ENCODE measurements around the gene CHD1L.

CHD1L gene

GRCh38 chr1:147245586-147246021, 3.1 kb downstream of the CHD1L start:
- DNase-seq, result no peak
- H3F3A ChIP-seq (ENCODE audit: insufficient read depth, low read length), result peaks cover 9% of the 10 kb centered on the region; the same call in 1 of the 2 replicates
- H3K4me3 ChIP-seq (ENCODE audit: low read length), result no peak overlapping the region
- H3K4me2 ChIP-seq (ENCODE audit: low read depth, low read length), result no peak overlapping the region
- H3K4me1 ChIP-seq (ENCODE audit: low read length), result peaks cover 33% of the 10 kb centered on the region
- H3K9ac ChIP-seq (ENCODE audit: low read length), result no peak overlapping the region
- peaks cover 8% of the 10 kb centered on the region; the same call in 1 of the 2 replicates for H4K20me1 ChIP-seq (ENCODE audit: insufficient read depth, low read length)
- H3K27me3 ChIP-seq (replicated peaks; ENCODE audit: insufficient read depth, low read length), result no peaks in the 10 kb centered on the region
- H3K9me2 ChIP-seq (replicated peaks; ENCODE audit: insufficient read depth, low read length), result no peaks in the 10 kb centered on the region
- H3K36me3 ChIP-seq (replicated peaks; ENCODE audit: insufficient read depth, low read length), result no peaks in the 10 kb centered on the region
- peaks cover 77% of the 10 kb centered on the region for H3K79me2 ChIP-seq (ENCODE audit: low read length)
- TF ChIP-seq EZH2 (optimal IDR thresholded peaks at IDR 0.05; ENCODE audit: low read depth, low read length), result no peak
- no peak for TF ChIP-seq EZH2phosphoT487 (IDR thresholded peaks at IDR 0.05; ENCODE audit: low read length)
- TF ChIP-seq CTCF (IDR thresholded peaks at IDR 0.05; ENCODE audit: low read length), result no peak
- H3K27ac ChIP-seq (ENCODE audit: low read length), result no peak overlapping the region
- H3K9me3 ChIP-seq (replicated peaks; ENCODE audit: insufficient read depth, low read length), result no peaks in the 10 kb centered on the region
- H2AFZ ChIP-seq (ENCODE audit: low read length), result no peak overlapping the region

GRCh38 chr1:147246044-147246690, 3.7 kb downstream of the CHD1L start:
- Histone ChIP-seq H3F3A (ENCODE audit: insufficient read depth, low read length) (peaks cover 9% of the 10 kb centered on the region; the same call in 1 of the 2 replicates), H3K4me2 (ENCODE audit: low read depth, low read length) (no peak overlapping the region)

GRCh38 chr1:147246910-147247655, 4.6 kb downstream of the CHD1L start:
- Histone ChIP-seq H3K27me3 (replicated peaks; ENCODE audit: insufficient read depth, low read length) (no peaks in the 10 kb centered on the region), H3K4me2 (ENCODE audit: low read depth, low read length) (peak overlapping the region; percentile 26), H3K9ac (ENCODE audit: low read length) (no peak overlapping the region), H4K20me1 (ENCODE audit: insufficient read depth, low read length) (peaks cover 11% of the 10 kb centered on the region; the same call in 1 of the 2 replicates), H3K27ac (ENCODE audit: low read length) (peak overlapping the region; percentile 13; the same call in 1 of the 2 replicates), H3K36me3 (replicated peaks; ENCODE audit: insufficient read depth, low read length) (no peaks in the 10 kb centered on the region), H2AFZ (ENCODE audit: low read length) (no peak overlapping the region), H3K4me1 (ENCODE audit: low read length) (peaks cover 30% of the 10 kb centered on the region), H3K9me2 (replicated peaks; ENCODE audit: insufficient read depth, low read length) (no peaks in the 10 kb centered on the region), H3F3A (ENCODE audit: insufficient read depth, low read length) (peaks cover 9% of the 10 kb centered on the region; the same call in 1 of the 2 replicates), H3K9me3 (replicated peaks; ENCODE audit: insufficient read depth, low read length) (no peaks in the 10 kb centered on the region), H3K79me2 (ENCODE audit: low read length) (peaks cover 90% of the 10 kb centered on the region), H3K4me3 (ENCODE audit: low read length) (no peak overlapping the region)
- TF ChIP-seq EZH2 (optimal IDR thresholded peaks at IDR 0.05; ENCODE audit: low read depth, low read length) (no peak), EZH2phosphoT487 (IDR thresholded peaks at IDR 0.05; ENCODE audit: low read length) (no peak)
- DNase-seq, result peak; percentile 28

More at GRCh38 chr1:147246044-147246690, 3.7 kb downstream of the CHD1L start:
- DNase-seq, result no peak
- H3K36me3 ChIP-seq (replicated peaks; ENCODE audit: insufficient read depth, low read length), result no peaks in the 10 kb centered on the region
- no peaks in the 10 kb centered on the region for H3K9me3 ChIP-seq (replicated peaks; ENCODE audit: insufficient read depth, low read length)
- H3K9ac ChIP-seq (ENCODE audit: low read length), result no peak overlapping the region
- H3K27ac ChIP-seq (ENCODE audit: low read length), result no peak overlapping the region
- H3K27me3 ChIP-seq (replicated peaks; ENCODE audit: insufficient read depth, low read length), result no peaks in the 10 kb centered on the region
- H4K20me1 ChIP-seq (ENCODE audit: insufficient read depth, low read length), result peaks cover 8% of the 10 kb centered on the region; the same call in 1 of the 2 replicates
- peaks cover 82% of the 10 kb centered on the region for H3K79me2 ChIP-seq (ENCODE audit: low read length)
- no peak overlapping the region for H2AFZ ChIP-seq (ENCODE audit: low read length)
- TF ChIP-seq EZH2phosphoT487 (IDR thresholded peaks at IDR 0.05; ENCODE audit: low read length), result no peak
- no peak for TF ChIP-seq CTCF (IDR thresholded peaks at IDR 0.05; ENCODE audit: low read length)
- TF ChIP-seq EZH2 (optimal IDR thresholded peaks at IDR 0.05; ENCODE audit: low read depth, low read length), result no peak
- H3K4me3 ChIP-seq (ENCODE audit: low read length), result no peak overlapping the region
- no peaks in the 10 kb centered on the region for H3K9me2 ChIP-seq (replicated peaks; ENCODE audit: insufficient read depth, low read length)
- peaks cover 33% of the 10 kb centered on the region for H3K4me1 ChIP-seq (ENCODE audit: low read length)

All from MM.1S (cell line).